Testis (tissue), 3 donors: ENCODE data around the gene GIPC1. TPM values are rescaled to one million over a fixed set of nuclear protein-coding genes. Genes with fewer than 3 reads are reported as not detected.
A peak's percentile ranks its signal among the peaks of the same experiment; 100 is the strongest.

ENCODE experiments used
- DNase-seq: peaks from one replicate; pipeline ENCODE4 v3.0.0-alpha.2; 2019
- H3K27ac ChIP-seq, 2 donors: fragments of 200-600 bp; sonication (generic); one replicate each; pipeline ENCODE4 v1.5.1; 2019
- H3K27me3 ChIP-seq: fragments of 200-600 bp; sonication (generic); one replicate; pipeline ENCODE4 v1.5.1; 2019
- H3K36me3 ChIP-seq: fragments of 200-600 bp; sonication (generic); one replicate; pipeline ENCODE4 v1.5.1; 2017; ENCODE audit warnings: low read depth; ENCODE audit errors: missing control alignments
- H3K4me1 ChIP-seq: fragments of 200-600 bp; sonication (generic); one replicate; pipeline ENCODE4 v1.5.1; 2019
- H3K4me3 ChIP-seq, 2 donors: fragments of 200-600 bp; sonication (generic); one replicate each; pipeline ENCODE4 v1.5.1; 2017 to 2019
- H3K9me3 ChIP-seq: fragments of 200-600 bp; sonication (generic); one replicate; pipeline ENCODE4 v1.5.1; 2017
- CTCF ChIP-seq, 3 experiments: fragments of 450-650 bp in 2 of 3; fragments of 200-600 bp in 1 of 3; sonication (generic) in 1 of 3; IDR thresholded peaks; one replicate each; pipeline ENCODE4 v1.5.1; 2016 to 2019; ENCODE audit warnings: antibody characterized with exemption in 3 of 3, mild to moderate bottlenecking in 2 of 3, moderate library complexity in 1 of 3
- POLR2A ChIP-seq: fragments of 450-650 bp; IDR thresholded peaks from one replicate; pipeline ENCODE4 v1.6.1; 2017; ENCODE audit warnings: antibody characterized with exemption, mild to moderate bottlenecking, moderate library complexity
- WGBS, 2 donors: methylation state at CpG; one replicate each; pipeline ENCODE4 v1.1.5; 2018; 5-methylcytosine and 5-hydroxymethylcytosine counted together
- intact Hi-C: fragments of 100-400 bp; cut with DNase I; formaldehyde crosslinking; loops from one replicate; pipeline ENCODE4 v1.15.1; 2023; ENCODE audit warnings: low total_unique reads
- polyA plus RNA-seq: library from polyadenylated mRNA; stranded (reverse); fragments of 350-450 nt; fragmentation: Illumina TruSeq; extraction: RNeasy Lipid Tissue Mini Kit (QIAGEN cat#74804); gene quantifications from one replicate; pipeline ENCODE4 v1.2.3, GENCODE V29; 2014; ENCODE audit warnings: low read depth, low replicate concordance; ENCODE audit not compliant: insufficient read depth
- total RNA-seq, 2 donors: library from RNA; depleted of rRNA; stranded (reverse); fragments of >200 nt; gene quantifications; one replicate each; pipeline ENCODE4 v1.2.3, GENCODE V29; 2016

GIPC1 gene
- total and polyA plus RNA-seq, 3 donors from 2014 or later, result 47.8 to 57.5 (median 55.0) TPM

DNA sequence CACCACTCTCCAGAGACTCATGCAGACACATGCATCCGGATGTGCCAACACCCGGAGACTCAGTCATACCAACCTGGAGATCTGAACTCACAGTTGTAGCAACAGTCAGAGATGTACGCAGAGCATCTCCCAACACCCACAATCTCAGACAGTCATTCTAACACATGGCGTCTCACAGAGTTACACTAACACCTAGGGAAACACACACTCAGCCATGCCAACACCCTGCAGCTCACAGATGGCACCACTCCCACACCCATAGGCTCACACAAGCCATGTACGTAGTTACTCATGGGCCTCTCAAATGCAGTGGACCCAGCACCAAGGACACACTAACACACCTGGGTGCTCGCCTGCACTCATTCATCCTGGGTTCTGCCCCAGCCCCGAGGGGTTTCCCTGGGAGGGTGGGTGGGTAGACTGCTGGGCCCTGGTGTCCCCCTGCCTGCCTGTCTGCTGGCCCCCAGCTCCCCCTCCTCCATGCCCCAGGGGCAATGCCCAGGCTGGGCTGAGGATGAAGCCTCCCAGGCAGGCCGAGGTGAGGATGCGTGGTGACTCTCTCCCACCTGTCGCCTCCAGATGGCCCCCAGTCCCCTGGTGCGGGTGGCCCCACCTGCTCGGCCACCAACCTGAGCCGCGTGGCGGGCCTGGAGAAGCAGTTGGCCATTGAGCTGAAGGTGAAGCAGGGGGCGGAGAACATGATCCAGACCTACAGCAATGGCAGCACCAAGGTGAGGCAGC is 52.9 kb downstream of the GIPC1 start:
- H3K36me3 ChIP-seq, result no peaks in the 10 kb centered on the region
- TF ChIP-seq CTCF (IDR thresholded peaks at IDR 0.05) (no peak), POLR2A (no peak)
- H3K27ac ChIP-seq, result no peak overlapping the region
- H3K4me3 ChIP-seq, result no peak overlapping the region
- H3K27me3 ChIP-seq, result no peaks in the 10 kb centered on the region
- intact Hi-C loops, result no loop called here
- H3K9me3 ChIP-seq, result no peaks in the 10 kb centered on the region
- peaks cover 12% of the 10 kb centered on the region for H3K4me1 ChIP-seq
- 85 to 97% methylated on average over 8 to 16 of the region's 16 CpGs for WGBS, 2 donors
- no peak for DNase-seq

GRCh38 chr19:14441041-14441938 is 54.6 kb downstream of the GIPC1 start:
- Histone ChIP-seq H3K4me3 (no peak overlapping the region), H3K4me1 (peaks cover 12% of the 10 kb centered on the region), H3K27ac (no peak overlapping the region), H3K27me3 (no peaks in the 10 kb centered on the region), H3K36me3 (no peaks in the 10 kb centered on the region), H3K9me3 (no peaks in the 10 kb centered on the region)
- TF ChIP-seq POLR2A (no peak), CTCF (IDR thresholded peaks at IDR 0.05) (no peak)
- WGBS, 2 donors, result 77 to 87% methylated on average over 5 to 28 of the region's 34 CpGs
- no peak for DNase-seq
- intact Hi-C loops, result no loop called here

GRCh38 chr19:14440049-14440448 is 55.9 kb downstream of the GIPC1 start:
- DNase-seq, result peak; percentile 45
- 69 to 81% methylated on average over 9 of the region's 9 CpGs for WGBS, 2 donors
- intact Hi-C loops, result no loop called here
- Histone ChIP-seq H3K36me3 (no peaks in the 10 kb centered on the region), H3K27ac (no peak overlapping the region), H3K4me3 (no peak overlapping the region), H3K9me3 (no peaks in the 10 kb centered on the region), H3K4me1 (peaks cover 12% of the 10 kb centered on the region), H3K27me3 (no peaks in the 10 kb centered on the region)
- TF ChIP-seq POLR2A (no peak), CTCF (IDR thresholded peaks at IDR 0.05) (no peak)

DNA sequence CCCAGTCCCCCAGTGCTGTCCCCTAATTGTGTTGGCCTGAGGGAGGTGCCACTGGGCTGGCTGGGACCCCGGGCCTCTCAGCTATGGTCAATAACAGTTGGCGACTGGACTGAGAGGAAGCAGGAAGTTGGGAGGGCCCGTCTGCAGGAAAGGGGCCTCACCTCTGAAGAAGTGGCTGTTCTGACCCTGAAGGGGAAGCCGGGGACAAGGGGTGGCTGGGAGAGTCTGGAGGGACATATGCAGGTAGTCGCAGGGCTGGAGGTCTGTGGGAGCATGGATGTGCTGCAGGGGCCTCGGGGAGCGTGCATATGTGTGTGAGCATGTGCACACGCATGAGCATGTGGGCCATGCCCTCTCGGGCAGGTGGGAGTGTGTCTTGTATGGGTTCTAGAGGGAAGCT is 56.9 kb downstream of the GIPC1 start:
- no peak for DNase-seq
- Histone ChIP-seq H3K4me1 (peaks cover 22% of the 10 kb centered on the region), H3K27me3 (no peaks in the 10 kb centered on the region), H3K36me3 (no peaks in the 10 kb centered on the region), H3K4me3 (no peak overlapping the region), H3K9me3 (no peaks in the 10 kb centered on the region), H3K27ac (no peak overlapping the region)
- intact Hi-C loops, result no loop called here
- TF ChIP-seq CTCF (IDR thresholded peaks at IDR 0.05), result no peak
- TF ChIP-seq POLR2A, result no peak
- WGBS, 2 donors, result 79 to 86% methylated on average over 8 to 9 of the region's 9 CpGs
